GM18868 (cell line): ENCODE measurements around the gene KIRREL1.

Experiments used
- ATAC-seq: cut with Tn5 transposase; IDR thresholded peaks from one replicate; pipeline ENCODE4 v1.9.1; 2021; ENCODE audit warnings: mild to moderate bottlenecking, moderate library complexity; ENCODE audit not compliant: unreplicated experiment

Gene KIRREL1

GRCh38 chr1:158101927-158102326, 108.5 kb downstream of the KIRREL1 start:
- ATAC-seq, result no peak

DNA sequence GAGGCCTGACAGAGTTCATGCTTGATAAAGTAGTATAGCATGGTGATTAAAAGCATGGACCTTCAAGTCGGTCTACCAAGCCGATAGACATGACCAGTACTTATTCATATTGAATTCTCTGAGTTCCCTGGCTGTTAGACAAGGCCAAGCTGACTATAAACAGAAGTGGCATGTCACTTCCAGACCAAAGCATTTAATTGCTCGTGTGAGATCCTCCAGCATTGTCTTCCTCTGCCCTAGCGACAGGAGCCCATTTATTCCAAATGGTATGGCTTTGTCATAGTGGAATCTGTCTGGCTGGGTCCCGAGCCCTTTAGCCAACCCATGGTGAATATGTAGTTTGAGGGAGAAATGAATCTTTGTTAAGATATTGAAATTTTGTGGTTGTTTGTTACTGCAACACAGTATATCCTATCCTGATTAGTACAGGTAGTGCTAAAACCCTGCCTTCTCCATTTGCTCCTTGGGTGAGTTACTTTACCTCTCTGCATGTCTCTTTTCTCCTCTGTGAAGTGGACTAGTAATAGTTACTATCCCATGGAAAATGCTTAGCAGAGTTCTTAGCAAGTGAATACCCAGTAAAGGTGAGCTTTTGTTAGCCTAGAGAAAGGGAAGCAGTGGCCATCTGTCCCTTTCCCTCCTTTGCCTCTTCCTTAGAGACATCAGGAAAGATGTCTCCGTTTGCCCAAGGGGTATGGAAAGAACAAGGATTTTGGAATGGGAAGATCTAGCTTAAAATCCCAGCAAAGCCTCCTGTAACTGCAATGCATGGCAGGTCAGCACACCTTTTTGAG, 109.6 kb downstream of the KIRREL1 start:
- ATAC-seq, result no peak

GRCh38 chr1:158103861-158104522, 110.5 kb downstream of the KIRREL1 start:
- ATAC-seq, result no peak

- ATAC-seq, result no peak
Observed at GRCh38 chr1:158104891-158105290, 111.4 kb downstream of the KIRREL1 start.

- ATAC-seq, result no peak
Observed at GRCh38 chr1:158105352-158106095, 112.1 kb downstream of the KIRREL1 start.

GRCh38 chr1:158107916-158108315, 114.5 kb downstream of the KIRREL1 start:
- ATAC-seq, result no peak

GRCh38 chr1:158112994-158113758, 119.7 kb downstream of the KIRREL1 start:
- no peak for ATAC-seq

DNA sequence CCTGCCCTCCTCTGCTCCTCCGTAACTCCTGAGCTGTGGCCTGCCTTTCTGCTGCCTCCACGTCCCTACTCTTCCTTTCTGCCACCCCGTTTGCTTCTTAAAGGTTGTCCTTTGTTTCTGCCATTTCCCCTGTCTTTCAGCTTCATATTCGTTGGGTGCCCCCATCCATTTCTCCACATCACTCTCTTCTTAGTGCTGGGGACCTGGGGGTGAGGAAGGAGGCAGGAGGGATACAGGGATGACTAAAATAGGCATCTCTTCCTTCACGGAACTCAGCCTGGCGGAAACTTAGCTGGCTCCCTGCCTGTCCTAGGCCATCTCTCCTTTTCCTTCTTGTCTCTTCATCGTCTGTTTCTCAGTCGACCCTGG, 120.3 kb downstream of the KIRREL1 start:
- no peak for ATAC-seq

- ATAC-seq, result peak; percentile 90
Observed at GRCh38 chr1:158115126-158115525, 121.7 kb downstream of the KIRREL1 start.

GRCh38 chr1:158116311-158117167, 123.1 kb downstream of the KIRREL1 start:
- ATAC-seq, result no peak

DNA sequence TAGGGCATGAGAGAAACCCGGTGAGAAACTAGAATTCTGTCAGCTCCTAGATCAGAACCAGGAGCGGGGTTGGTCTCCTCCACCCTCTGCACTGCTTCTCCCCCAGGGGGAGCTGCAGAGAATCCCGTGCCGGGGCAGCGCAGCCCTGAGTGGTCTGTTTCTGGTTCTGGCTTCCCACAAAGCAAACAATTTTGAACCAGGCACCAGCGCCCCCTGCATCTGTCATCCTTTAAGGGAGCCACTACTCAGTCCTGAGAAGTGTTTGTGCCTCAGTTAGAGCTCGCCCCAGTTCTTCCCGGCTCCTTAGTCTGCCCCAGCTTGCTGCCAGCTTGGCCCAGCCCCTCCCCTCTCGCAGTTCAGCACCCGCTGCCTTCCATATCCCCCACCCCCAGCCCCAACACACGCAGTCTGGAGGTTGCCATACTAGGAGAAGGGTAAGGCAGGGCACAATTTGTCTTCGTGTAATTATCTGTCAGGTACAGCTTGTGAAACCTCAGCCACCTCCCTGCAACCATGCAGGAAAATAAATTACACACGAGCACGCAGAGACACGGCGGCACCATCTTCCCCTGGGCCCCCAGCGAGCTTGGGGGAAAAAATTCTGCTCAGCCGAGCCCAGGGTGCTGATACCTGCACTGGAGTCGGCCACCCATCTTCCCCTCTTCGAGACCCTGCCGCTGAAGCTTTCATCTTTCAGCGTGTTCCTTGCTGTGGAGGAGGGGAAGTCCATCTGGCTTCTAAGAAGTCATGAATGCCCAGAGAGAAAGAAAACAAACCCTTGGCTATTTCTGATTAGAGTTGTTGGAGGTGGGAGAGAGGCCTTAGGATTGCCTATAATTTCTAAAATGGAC, 124.6 kb downstream of the KIRREL1 start:
- ATAC-seq, result no peak

GRCh38 chr1:158118713-158119402, 125.4 kb downstream of the KIRREL1 start:
- no peak for ATAC-seq

DNA sequence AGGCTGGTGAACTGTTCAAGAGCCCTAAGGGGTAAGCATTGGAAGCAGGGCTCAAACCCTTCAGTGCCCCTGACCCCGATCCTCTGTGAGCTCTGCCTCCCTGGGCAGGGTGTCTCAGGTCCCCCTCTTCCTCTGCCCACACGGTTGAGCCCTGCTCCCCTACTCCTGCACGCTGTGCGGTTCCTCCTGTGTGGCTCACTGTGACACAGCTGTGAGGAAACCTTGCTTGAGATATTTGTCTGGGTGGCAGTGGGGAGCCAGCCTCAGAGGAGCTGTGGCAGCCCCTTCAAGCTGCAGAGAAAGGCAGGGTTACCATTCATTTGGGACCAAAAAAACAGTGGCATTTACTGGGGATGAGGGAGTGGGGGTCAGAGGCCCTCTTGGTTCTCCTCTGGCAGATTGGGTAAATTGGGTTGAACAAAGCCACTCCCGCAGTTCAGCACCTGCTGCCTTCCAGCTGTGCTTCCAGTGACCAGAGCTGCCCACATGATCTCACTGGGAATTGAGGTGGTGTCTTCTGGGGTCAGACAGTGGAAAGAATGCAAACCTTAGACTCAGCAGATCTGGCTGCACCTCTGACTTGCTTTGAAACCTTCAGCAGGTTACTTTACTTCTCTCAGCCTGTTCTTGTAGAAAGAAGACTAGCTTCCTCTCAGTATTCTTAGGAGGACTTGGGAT, 126.7 kb downstream of the KIRREL1 start:
- no peak for ATAC-seq

DNA sequence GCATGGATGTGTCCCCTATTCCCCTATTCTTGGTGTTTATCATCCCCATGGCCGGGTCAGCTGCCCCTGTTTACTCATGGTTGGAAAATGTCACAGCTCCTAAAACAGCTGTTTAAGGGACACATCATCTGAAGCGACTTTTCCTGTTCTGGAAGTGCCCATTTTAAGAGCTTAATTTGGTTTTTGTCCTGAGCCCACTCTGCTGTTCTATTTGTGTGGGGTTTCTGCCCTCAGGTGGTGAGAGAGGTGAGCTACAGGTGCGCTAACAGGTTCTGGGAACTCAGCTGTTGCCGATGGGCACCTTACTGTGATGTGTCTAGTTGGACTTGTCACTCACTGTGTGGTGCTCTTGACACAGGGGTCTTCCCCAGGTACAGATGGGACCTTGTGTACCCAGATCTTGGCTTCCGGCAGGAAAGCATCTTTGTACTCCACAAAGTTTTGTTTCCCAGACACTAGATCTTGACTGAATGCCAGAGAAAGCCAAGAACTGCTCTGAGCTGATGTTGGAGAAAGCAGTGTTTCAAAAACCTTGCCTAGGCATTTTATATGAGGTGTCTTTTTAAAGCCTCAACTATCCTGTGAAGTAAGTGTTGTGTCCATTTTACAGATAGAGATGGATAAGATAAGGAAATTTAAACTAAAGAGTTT, 128.3 kb downstream of the KIRREL1 start:
- ATAC-seq, result no peak

- no peak for ATAC-seq
Observed at GRCh38 chr1:158122833-158123388, 129.5 kb downstream of the KIRREL1 start.

GRCh38 chr1:158124034-158124433, 130.6 kb downstream of the KIRREL1 start:
- ATAC-seq, result no peak

DNA sequence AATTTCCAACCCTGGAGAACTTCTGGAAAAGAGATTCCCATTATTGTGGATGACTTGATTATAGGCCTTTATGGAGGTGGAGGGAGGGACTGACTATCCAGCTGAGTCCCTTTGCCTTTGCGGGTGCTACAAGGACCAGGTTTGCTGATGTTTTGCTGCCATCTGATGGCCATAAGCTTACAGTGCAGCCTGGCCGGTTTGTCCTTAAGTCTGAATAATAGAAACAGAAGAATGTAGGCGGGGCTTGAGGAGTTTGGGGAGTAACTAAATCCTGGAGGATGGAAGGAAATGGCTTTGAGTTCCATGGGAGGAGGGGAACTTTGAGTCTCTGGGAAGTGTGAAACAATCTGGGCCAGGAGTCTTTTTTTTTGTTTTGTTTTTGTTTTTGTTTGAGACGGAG, 131.6 kb downstream of the KIRREL1 start:
- peak; percentile 90 for ATAC-seq
